Measurements from ENCODE around the gene SLC35F3. TPM values are rescaled to one million over a fixed set of nuclear protein-coding genes. Genes with fewer than 3 reads are reported as not detected.

Gene SLC35F3
- total RNA-seq, 1 donor from 2014 or later: 2.4 TPM

GRCh38 chr1:234018816-234019215 is 114.3 kb downstream of the SLC35F3 start:
- DNase-seq (ENCODE audit: low spot score in 2 of 2) (no peak), FAIRE-seq (no peak)

GRCh38 chr1:234019387-234019786 is 114.9 kb downstream of the SLC35F3 start:
- DNase-seq (ENCODE audit: low spot score in 2 of 2): no peak
- FAIRE-seq: no peak

- FAIRE-seq (no peak), DNase-seq (ENCODE audit: low spot score in 2 of 2) (no peak)
Observed at GRCh38 chr1:234022302-234022701, 117.8 kb downstream of the SLC35F3 start.

- no peak for DNase-seq (ENCODE audit: low spot score in 2 of 2)
- FAIRE-seq: no peak
Observed at GRCh38 chr1:234039603-234040002, 135.1 kb downstream of the SLC35F3 start.

GRCh38 chr1:234040446-234041317 is 136.2 kb downstream of the SLC35F3 start:
- FAIRE-seq (no peak), DNase-seq (ENCODE audit: low spot score in 2 of 2) (no peak)

GRCh38 chr1:234044079-234044478 is 139.6 kb downstream of the SLC35F3 start:
- no peak for DNase-seq (ENCODE audit: low spot score in 2 of 2)
- FAIRE-seq: no peak

- FAIRE-seq (no peak), DNase-seq (ENCODE audit: low spot score in 2 of 2) (no peak)
Observed at GRCh38 chr1:234047123-234047522, 142.6 kb downstream of the SLC35F3 start.

- no peak for FAIRE-seq
- no peak for DNase-seq (ENCODE audit: low spot score in 2 of 2)
Observed at GRCh38 chr1:234062166-234062565, 157.7 kb downstream of the SLC35F3 start.

GRCh38 chr1:234065794-234066447 is 161.4 kb downstream of the SLC35F3 start:
- DNase-seq (ENCODE audit: low spot score in 2 of 2) (peak; percentile 9 to 34), FAIRE-seq (no peak)

GRCh38 chr1:234067581-234068337 is 163.3 kb downstream of the SLC35F3 start:
- FAIRE-seq (no peak), DNase-seq (ENCODE audit: low spot score in 2 of 2) (no peak)

- DNase-seq (ENCODE audit: low spot score in 2 of 2) (no peak), FAIRE-seq (no peak)
Observed at GRCh38 chr1:234069760-234070159, 165.3 kb downstream of the SLC35F3 start.

- FAIRE-seq: no peak
- DNase-seq (ENCODE audit: low spot score in 2 of 2): no peak
Observed at GRCh38 chr1:234072793-234073192, 168.3 kb downstream of the SLC35F3 start.

- DNase-seq (ENCODE audit: low spot score in 2 of 2) (no peak), FAIRE-seq (no peak)
Observed at GRCh38 chr1:234078143-234078542, 173.7 kb downstream of the SLC35F3 start.

- DNase-seq (ENCODE audit: low spot score in 2 of 2): no peak
- no peak for FAIRE-seq
Observed at GRCh38 chr1:234079896-234080295, 175.4 kb downstream of the SLC35F3 start.

- FAIRE-seq (no peak), DNase-seq (ENCODE audit: low spot score in 2 of 2) (no peak)
Observed at GRCh38 chr1:234083460-234083859, 179.0 kb downstream of the SLC35F3 start.

- FAIRE-seq: no peak
Observed at GRCh38 chr1:234089396-234089795, 184.9 kb downstream of the SLC35F3 start.

GRCh38 chr1:234090212-234091064 is 186.0 kb downstream of the SLC35F3 start:
- DNase-seq (ENCODE audit: low spot score in 2 of 2) (no peak), FAIRE-seq (no peak)

More at GRCh38 chr1:234089396-234089795, 184.9 kb downstream of the SLC35F3 start:
- no peak for DNase-seq (ENCODE audit: low spot score in 2 of 2)

- DNase-seq (ENCODE audit: low spot score in 2 of 2) (no peak), FAIRE-seq (no peak)
Observed at GRCh38 chr1:234091065-234091401, 186.6 kb downstream of the SLC35F3 start.

- FAIRE-seq (no peak), DNase-seq (ENCODE audit: low spot score in 2 of 2) (no peak)
Observed at GRCh38 chr1:234091876-234092275, 187.4 kb downstream of the SLC35F3 start.

- DNase-seq (ENCODE audit: low spot score in 2 of 2): no peak
- no peak for FAIRE-seq
Observed at GRCh38 chr1:234093107-234093506, 188.6 kb downstream of the SLC35F3 start.

Data from frontal cortex (tissue), 4 donors.